NCI-H1436 treated with DMSO at 0.1 percent for 48 hours (cell line): ENCODE data around the gene NFE2L2.
"Not testable (repeated sequence)": the region's sequence is repeated elsewhere in the genome, so short reads cannot be mapped to it uniquely, and the experiment has no call there.

Experiments
- DNase-seq: peaks from one replicate; lab custom pipeline; 2025; lab: John Stamatoyannopoulos, UW

NFE2L2 gene

DNA sequence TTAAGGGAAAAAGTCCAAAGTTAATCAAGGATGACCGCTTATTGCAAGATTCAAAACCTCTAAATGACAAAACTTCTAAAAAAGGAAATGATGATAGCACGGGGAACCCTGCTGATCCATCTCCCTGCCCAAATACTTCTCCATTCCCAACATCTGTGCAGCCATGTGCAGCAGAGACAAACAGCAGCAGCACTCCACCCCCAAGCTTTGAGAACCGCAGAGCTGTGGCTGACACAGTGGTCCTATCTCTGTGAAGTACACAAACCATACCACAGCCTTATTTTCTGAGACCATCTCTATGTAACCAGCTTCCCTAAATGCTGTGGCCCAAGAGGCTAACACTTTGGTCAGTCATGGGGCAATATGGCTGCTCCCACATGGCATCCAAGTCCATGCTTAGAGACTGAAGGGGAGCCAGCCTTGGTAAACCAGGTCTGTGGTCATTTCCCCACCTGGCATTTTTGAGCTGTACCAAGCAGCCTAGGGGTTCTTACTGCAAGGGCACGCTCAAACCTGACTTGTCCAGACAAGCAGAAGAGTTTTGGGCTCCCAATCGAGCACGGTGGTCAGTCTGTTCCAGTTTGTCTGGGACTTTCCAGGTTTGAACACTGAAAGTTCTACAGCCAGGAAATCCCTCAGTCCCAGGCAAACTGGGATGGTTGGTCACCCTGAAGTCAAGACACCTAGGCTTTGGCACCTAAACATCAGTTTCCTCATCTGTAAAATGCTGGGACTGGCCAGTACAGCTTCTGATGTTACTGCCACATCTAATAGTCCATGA, 17.1 kb upstream of the NFE2L2 start:
- DNase-seq, result no peak

DNA sequence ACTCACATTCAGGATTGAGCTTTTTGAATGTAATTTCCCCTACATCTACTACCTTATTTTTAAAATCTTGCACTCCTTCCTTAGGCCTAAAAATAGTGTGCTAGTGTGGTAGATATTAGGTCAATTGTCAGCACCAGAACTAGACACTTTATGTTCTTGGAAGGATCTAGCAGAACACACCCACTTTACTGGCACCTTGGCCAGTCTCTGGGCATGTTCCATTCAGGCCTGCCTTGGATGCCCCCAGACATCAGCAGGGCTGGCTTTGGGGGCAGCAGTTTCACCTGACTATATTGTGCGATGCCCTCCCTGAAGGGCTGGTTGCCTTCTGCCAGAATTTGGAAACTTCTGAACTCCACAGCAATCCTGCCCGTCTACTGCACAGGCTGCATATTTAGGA, 15.3 kb upstream of the NFE2L2 start:
- no peak for DNase-seq

DNA sequence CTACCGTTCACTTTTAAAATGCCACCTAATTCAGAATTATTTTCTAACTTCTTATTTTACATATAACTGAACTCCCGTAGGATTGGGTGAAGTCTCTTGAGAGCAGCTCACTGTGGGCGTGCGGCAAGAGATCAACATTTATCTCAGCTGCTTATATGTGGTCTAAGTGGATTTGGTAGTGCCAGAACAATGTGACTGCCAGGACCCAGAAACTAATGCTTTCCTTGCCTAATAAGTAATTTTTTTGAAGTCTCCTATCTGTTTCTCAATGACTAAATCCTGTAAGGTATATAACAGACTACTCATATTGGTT, 11.2 kb upstream of the NFE2L2 start:
- DNase-seq, result no peak

DNA sequence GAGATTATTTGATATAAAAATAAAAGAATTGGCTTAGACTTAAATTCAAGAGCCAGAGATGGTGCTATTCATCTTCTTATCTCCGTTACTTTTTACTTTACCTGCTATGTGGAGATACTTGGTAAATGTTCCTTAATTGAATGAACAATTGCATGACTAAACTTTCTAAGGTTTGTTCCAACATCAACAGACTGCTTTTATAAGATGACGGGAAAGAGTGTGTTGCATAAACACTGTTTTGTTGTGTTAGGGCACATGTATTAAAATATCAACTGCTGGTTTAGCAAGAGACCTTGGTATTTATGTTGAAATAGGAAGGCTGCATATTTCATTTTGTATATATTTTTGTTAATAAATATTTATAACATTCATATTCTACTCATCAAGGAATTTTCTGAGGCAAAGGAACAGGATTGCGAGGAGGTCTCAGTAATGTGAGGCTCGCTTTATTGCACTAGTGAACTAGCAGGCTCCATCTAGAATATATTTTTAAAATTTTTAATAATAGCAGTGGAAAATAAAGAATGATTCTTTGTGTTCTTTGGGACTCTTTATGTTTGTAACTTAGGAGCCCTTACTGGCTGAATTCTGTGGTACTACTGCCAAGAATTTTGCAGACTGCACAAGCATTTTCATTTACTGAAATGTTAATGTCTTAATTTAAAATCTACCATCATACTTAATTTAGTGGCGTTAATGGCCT, 10.7 kb upstream of the NFE2L2 start:
- DNase-seq, result no peak

DNA sequence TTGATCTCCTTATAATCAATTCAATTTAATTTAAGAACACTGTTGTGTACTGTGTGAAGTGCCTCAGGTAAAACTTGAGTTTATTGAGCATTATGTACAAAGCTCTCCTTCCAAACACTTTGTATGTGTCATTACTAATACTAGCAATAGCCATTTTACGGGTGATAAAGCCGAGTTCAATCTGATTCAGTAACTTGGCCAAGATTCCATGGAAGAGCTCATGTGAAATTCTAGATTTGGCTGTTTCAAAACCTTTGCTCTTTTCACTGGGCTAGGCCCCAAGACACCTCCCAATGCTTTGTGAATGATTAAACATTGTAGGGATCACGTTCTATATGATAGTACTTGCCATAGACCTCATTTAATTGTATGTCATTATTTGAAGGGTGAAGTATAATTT, 8.9 kb upstream of the NFE2L2 start:
- DNase-seq, result no peak

DNA sequence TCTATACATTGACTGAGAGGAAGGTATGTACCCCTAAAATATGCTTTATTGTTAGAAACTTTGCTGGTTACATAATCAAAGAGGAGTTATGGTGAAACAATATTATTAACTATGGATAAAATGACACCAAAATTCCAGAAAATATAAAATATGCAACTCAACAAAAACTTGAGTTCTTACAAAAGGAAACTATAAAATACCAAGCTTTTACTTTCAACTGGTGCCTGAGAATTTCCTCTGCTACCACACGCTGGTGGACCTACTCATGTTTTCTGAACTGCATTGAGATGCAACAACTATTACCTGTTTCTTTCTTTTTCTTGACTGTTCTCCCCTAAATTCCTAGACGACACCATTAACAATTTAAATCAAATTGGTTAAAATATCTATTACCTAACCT, 8.2 kb upstream of the NFE2L2 start:
- DNase-seq, result no peak

DNA sequence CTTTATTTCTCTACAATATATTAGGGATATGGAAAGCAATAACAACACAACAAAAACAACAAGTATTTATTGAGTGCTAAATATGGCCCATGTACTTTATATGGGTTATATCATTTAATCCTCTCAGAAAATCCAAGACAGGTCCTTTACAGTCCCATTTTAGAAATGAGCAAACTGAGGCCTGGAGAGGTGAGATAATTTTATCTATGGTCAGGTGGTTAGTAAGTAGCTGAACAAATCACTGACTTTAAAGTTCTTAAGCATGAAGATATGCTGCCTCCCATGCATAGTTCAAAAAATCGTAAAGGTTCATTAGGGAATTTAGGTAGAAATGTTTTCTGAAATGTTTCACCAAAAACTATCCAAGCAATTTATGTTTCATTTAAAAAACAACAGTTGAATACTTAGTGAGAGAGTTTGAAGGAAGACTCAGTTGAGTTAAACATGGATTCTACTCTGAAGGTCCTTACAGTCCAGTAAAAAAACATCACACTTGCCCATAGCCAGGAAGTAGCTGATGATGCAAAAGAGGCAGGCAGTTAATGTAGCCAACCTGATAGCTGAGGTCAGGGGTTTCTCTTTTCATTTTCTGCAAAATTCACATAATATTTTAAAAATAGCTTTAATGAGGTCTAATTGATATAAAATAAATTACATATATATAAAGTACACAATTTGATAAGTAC, 7.6 kb upstream of the NFE2L2 start:
- DNase-seq, result no peak

DNA sequence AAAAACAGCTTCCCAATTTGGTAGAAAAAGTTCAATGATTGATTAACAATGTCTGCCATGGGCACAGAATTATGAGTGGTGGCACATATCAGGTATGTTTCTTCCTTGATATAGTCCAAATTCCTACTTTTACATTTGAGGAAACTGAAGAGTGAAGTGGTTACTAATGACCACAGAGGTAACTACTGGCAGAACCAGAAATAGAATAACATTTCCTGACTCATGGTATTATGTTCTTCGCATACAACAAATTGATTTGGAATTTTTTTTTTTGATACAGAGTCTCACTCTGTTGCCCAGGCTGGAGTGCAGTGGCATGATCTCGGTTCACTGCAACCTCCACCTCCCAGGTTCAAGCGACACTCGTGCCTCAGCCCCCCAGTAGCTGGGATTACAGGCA, 6.0 kb upstream of the NFE2L2 start:
- no peak for DNase-seq

DNA sequence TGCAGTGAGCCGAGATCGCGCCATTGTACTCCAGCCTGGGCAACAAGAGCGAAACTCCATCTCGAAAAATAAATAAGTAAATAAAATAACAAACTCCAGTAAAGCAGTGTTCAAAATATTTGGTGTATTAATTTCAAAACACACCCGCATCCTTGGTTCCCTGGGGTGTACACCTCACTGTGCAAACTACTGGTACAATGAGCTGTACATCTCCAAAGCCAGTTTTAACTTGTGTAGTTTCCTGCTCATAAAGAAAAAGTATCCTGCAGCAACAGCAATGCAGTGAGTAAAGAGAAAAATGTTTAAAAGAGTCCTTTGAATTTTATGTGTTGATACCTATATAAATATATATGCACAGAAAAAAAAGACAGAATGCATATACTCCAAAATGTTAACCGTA, 4.4 kb upstream of the NFE2L2 start:
- no peak for DNase-seq

DNA sequence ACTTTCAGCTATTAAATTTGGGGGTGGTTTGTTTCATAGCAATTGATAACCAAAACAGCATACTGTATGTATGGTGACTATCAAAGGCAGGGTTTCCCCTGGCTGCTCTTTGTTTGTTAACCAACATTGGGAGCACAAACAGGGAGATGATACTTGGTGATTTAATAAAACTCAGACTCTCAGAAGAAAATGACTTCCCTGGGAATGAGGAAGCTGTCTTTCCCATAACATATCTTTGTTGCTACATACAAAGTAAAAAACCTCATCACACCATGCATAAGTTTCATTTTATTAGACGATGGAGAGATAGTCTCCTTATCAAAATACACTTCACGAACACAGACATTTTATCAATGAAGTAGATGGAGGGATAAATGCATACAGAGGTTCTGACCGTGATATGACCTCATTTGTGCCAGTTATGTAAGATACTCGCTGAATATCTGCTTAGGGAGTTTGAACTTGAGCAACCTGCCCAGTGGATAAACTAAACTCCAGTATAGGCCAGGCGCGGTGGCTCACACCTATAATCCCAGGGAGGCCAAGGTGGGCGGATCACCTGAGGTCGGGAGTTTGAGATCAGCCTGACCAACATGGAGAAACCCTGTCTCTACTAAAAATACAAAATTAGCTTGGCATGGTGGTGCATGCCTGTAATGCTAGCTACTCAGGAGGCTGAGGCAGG, 3.8 kb upstream of the NFE2L2 start:
- DNase-seq, result no peak

DNA sequence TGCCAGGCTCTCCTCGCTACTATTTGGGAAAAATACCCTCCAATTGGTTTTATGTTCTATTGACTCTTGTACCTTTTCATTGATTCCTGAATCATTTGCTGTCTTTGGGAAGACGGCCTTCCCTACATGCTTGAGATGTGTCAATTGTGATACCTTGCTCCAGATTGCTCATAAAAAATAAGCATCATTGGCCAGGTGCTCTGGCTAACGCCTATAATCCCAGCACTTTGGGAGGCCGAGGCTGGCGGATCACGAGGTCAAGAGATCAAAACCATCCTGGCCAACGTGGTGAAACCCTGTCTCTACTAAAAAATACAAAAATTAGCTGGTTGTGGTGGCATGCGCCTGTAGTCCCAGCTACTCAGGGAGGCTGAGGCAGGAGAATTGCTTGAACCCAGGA, 2.4 kb upstream of the NFE2L2 start:
- not testable (repeated sequence) for DNase-seq

DNA sequence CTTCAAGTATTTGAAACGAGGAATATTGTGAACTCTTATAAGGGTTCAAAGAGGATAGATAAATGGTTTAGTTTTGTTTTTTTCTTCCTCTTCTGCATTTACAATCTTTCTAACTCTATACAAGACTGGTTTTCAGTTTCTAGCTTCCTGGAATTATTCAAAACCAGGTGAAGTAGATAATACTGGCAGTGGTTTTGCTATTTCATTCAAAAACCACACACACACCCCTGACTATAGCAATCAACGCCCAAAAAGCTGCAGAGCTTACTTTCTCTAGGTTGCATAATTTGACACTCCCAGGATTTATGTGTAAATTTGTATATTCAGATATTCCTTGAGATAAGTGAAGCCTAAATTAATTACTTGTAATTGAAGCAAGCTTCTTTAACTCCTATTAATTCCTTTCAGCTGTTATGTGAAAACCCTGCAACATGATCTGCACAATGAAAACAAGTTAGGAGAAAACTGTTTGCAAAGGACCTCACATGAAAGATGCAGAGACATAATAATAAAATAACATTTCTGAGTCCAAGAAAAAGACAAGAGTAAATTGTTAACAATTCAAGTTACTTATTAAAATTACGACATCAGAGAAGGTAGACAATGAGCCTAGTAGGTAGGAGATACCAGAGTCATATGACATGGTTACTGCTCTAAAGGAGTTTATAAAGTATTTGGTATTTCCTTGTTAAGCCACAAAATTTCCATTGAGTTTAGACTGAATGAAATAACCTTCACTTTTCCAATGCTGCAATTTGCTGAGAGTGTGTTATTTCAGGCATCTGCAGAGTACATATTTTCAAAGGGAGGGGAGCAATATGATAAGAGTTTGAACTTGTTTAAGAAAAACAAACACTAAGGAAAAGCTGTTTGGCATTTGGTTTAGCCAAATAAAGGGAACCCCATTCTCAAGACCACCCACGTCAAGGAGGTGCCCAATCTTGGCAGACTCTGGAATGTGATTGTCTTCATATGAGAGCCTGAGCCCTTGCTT, 1.6 kb upstream of the NFE2L2 start:
- DNase-seq, result no peak

DNA sequence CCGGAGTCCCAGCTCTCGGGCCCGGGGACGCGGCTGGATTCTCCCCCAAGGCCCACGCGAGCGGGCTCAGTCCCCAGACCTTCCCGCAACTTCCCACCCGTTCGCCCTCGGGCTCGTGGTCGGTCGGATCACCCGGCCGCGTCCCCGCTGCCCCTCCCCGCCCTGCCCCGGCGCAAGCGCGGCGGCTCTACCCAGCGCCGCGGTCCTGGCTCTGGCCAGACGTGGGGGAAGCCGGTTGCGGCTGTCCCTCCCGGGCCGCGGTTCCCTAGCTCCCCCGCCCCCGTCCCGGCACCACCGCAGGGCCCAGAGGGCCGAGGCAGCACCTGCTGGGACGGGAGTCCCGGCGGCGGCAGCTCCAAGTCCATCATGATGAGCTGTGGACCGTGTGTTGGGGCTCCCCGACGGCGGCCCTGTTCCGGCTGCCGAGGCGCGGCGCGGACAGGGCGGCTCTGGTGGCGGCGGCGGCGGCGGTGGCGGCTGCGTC, 276 bp downstream of the NFE2L2 start:
- no peak for DNase-seq

DNA sequence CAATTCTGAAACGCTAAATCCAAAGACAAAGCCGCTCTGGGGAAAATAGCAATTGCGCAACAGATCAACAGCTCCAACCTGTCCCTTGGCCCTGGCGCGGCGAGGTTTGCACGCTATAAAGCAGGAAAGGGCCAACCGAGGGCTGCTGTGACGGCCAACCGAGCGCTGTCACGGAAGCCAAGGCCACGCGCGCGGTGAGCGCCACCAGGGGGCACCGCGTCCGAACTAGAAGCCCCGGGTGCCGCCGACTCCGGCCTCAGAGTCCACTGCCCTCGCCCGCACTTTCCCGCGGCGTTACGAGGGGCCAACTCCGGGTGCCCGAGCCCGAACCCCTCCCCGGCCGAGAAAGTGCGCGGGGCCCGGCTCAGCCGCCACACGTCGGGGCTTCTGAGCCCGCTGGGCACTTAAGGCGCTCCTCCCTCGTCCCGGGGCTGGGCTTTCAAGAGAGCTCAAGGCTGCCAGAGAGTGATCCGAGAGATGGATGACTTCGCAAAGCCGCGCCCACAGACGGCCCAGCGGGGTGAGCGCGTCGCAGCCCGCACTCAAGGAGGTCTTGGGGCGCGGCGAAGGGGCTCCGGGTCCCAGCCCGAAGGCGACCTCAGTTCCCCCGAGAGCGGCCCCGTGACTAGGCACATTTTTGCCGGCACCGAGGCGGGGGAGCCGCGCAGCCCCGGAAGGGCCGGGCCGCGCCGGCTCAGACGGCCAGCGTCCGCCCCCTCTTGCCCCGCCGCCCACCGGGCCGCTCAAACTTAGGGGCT, 897 bp downstream of the NFE2L2 start:
- DNase-seq, result peak; percentile 76

DNA sequence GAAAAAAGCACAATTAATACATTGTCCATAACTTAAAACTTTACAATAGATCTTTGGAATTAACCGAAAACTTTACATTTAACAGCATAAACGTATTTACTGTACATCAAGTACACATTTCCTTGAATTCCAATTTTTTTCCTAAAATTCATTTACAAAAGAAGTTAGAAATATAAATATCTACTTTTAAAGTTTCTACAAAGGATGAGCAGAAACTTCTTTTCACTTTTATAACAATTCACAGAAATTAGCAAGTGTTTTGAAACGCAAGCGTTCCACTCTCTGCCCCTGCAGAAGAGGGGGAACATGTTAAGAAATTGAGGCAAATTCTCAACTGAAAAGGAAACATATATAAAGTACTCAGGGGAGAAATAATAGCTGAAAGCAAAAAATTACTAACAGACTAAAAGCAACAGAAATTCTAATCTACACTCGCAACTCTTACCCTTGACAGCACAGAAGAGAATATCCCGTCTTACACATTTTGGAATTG, 1.5 kb downstream of the NFE2L2 start:
- no peak for DNase-seq

DNA sequence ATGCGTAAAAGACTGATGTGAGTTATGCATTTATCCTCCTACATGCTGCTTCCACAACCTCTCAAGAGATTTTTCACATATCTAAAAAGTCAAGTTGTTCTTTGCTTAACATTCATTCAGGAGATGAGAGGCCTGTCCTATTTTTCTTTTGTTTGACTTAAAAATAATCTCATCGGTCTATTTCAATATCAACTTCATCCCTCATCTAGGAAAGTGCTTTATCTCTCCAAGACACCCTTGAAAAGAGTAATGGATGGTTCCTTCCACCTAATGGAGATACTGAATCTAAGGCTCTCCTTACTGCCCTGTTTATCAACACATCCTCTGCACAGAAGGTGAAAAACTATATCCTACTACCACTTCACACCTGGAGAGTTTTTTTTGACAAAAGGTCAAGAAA, 2.4 kb downstream of the NFE2L2 start:
- DNase-seq, result no peak

DNA sequence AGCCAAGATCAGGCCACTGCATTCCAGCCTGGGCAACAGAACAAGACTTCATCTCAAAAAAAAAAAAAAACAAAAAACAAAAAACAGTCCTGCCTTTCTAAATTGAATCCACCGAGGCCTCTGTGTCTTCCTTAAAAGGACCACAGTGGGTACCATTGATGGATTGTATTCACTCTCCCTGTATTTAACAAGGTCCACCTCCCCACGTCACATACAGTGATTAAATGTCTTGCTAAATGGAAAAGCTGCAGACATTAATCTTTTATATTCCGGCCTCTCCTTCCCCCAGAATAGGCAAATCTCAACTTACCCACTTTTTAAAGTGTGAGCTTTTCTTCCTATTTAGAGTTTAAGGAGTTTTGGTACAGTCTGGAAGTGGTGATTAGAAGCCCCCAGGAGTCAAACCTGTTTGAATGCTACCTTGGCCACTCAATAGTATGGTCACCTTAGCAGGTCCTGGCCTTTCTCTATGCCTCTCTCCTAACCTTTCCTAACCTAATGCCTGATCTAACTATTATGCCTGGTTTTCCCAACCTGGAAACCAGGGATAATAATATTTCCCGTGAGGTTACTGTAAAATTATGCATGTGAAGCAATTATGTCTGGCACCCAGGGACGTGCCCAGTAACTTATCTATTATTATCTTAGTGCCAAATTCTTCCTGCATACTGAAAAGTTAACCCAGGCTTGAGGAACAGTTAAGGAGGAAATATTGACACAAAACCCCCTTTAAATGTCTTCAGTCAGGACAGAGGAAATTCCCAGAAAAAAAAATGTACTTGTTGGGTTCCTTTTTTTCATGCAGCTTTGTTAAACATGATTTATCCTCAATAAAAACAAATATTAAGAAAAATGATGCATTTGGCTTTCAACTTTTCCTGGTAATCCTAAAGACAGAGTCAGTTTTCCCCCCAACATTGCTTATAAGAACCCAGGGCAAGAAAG, 3.1 kb downstream of the NFE2L2 start:
- DNase-seq, result no peak

DNA sequence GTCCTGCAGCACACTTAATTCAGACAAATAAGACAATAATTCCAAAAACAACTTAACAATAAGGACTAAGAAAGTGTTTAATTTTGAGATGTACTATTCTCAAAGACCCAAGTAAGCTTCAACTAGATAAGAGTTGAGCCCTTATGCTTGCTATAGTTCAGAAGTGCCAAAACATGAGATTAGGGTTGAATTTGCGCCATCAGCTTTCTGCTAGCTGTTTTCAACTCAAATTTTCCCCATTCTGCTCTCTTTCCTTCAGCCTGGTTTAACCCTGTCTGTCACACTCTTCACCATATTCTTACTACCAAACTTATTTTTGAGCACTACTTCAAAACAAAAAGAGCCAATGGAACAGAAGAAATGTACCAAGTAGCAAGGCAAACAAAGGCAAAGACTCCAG, 4.1 kb downstream of the NFE2L2 start:
- DNase-seq, result no peak

DNA sequence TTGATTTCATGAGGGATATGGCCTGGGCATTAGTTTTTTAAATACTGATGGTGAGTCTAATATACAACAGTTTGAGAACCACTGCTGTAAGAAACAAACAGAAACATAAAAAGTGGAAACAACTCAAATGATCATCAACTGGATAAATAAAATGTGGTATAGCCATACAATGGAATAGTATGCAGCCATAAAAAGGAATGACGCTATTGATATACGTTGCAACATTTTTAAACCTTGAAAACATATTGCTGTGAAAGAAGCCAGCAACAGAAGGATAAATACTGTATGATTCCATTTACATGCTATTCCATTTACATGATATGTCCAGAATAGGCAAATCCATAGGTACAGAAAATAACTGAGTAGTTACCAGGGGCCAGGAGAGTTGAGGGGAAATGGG, 6.5 kb downstream of the NFE2L2 start:
- no peak for DNase-seq
